WERI-Rb-1 (cell line): ENCODE results near the gene SKAP1.
"Not testable (repeated sequence)": the region's sequence is repeated elsewhere in the genome, so short reads cannot be mapped to it uniquely, and the experiment has no call there.

Source experiments
- DNase-seq: peaks from one replicate; pipeline ENCODE4 v3.0.0-alpha.2; 2020
- H3K27ac ChIP-seq: fragments of 250-450 bp; sonication (Bioruptor Pico); 2 replicates; pipeline ENCODE4 v1.5.1; 2020; ENCODE audit warnings: mild to moderate bottlenecking, moderate library complexity
- H3K27me3 ChIP-seq: fragments of 250-450 bp; sonication (Bioruptor Pico); 2 replicates; pipeline ENCODE4 v1.5.1; 2021; ENCODE audit warnings: mild to moderate bottlenecking, low read depth, moderate library complexity; ENCODE audit not compliant: insufficient read depth, severe bottlenecking
- H3K36me3 ChIP-seq: fragments of 250-450 bp; sonication (Bioruptor Pico); 2 replicates; pipeline ENCODE4 v1.5.1; 2020; ENCODE audit warnings: mild to moderate bottlenecking, moderate library complexity
- H3K4me3 ChIP-seq: 2 replicates; pipeline ENCODE4 v1.5.1; 2011; ENCODE audit warnings: low read depth, mild to moderate bottlenecking, control low read depth, low read length
- H3K9me3 ChIP-seq: fragments of 250-450 bp; sonication (Bioruptor Pico); 2 replicates; pipeline ENCODE4 v1.5.1; 2021; ENCODE audit warnings: mild to moderate bottlenecking, moderate library complexity; ENCODE audit not compliant: severe bottlenecking
- CTCF ChIP-seq: IDR thresholded peaks from 2 replicates; pipeline ENCODE4 v1.5.1; 2011; ENCODE audit warnings: low read depth, mild to moderate bottlenecking, control low read depth, inconsistent platforms, low read length

Gene SKAP1

GRCh38 chr17:48368352-48368908 lies 61.6 kb downstream of the SKAP1 start:
- Histone ChIP-seq H3K4me3 (no peak overlapping the region), H3K36me3 (no peaks in the 10 kb centered on the region), H3K27me3 (no peaks in the 10 kb centered on the region), H3K9me3 (no peaks in the 10 kb centered on the region), H3K27ac (no peak overlapping the region)
- DNase-seq = no peak
- no peak for TF ChIP-seq CTCF

- no peak for DNase-seq
- Histone ChIP-seq H3K36me3 (no peaks in the 10 kb centered on the region), H3K27me3 (no peaks in the 10 kb centered on the region), H3K9me3 (no peaks in the 10 kb centered on the region), H3K27ac (no peak overlapping the region), H3K4me3 (no peak overlapping the region)
- no peak for TF ChIP-seq CTCF
These were observed 66.9 kb downstream of the SKAP1 start for GRCh38 chr17:48363161-48363560.

GRCh38 chr17:48360861-48361633 lies 69.0 kb downstream of the SKAP1 start:
- not testable (repeated sequence) for DNase-seq, H3K4me3 ChIP-seq, H3K27me3 ChIP-seq, H3K36me3 ChIP-seq, H3K27ac ChIP-seq, H3K9me3 ChIP-seq

- no peak overlapping the region for H3K4me3 ChIP-seq
- no peak for TF ChIP-seq CTCF
- no peak overlapping the region for H3K27ac ChIP-seq
- no peak for DNase-seq
- no peaks in the 10 kb centered on the region for H3K36me3 ChIP-seq
- H3K9me3 ChIP-seq = no peaks in the 10 kb centered on the region
- H3K27me3 ChIP-seq = no peaks in the 10 kb centered on the region
These were observed 72.0 kb downstream of the SKAP1 start for GRCh38 chr17:48357779-48358602.

- Histone ChIP-seq H3K27ac (no peak overlapping the region), H3K36me3 (no peaks in the 10 kb centered on the region), H3K27me3 (no peaks in the 10 kb centered on the region), H3K9me3 (no peaks in the 10 kb centered on the region), H3K4me3 (no peak overlapping the region)
- DNase-seq = no peak
- TF ChIP-seq CTCF = no peak
These were observed 73.1 kb downstream of the SKAP1 start for GRCh38 chr17:48356866-48357265.

GRCh38 chr17:48352630-48353029 lies 77.4 kb downstream of the SKAP1 start:
- Histone ChIP-seq H3K4me3 (no peak overlapping the region), H3K36me3 (no peaks in the 10 kb centered on the region), H3K27ac (no peak overlapping the region), H3K27me3 (no peaks in the 10 kb centered on the region), H3K9me3 (no peaks in the 10 kb centered on the region)
- no peak for DNase-seq
- TF ChIP-seq CTCF = no peak
